ENCODE measurements around the gene ASTN2. TPM values are rescaled to one million over a fixed set of nuclear protein-coding genes. Genes with fewer than 3 reads are reported as not detected.

The ASTN2 gene
- total and polyA plus RNA-seq, 9 donors: 1.8 to 6.4 (median 3.2) TPM

DNA sequence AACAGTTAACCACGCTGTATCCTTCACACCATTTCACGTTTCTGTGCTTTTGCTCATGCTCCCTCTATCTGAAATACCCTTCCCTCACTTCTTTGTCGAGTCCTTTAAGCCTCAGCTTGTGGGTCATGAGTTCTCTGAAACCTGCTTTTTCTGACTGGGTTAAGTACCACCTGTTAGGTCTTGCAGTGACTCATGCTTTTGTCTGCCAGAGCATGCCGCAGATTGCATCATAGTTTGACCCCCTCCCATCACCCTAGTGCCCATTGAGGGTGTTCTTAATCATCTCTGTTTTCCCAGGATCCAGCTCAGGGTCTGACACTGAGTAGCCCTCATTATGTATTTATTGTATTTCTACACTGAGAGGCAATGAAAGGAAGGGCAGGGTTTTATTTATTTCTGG, 190.2 kb downstream of the ASTN2 start:
- no peaks in the 10 kb centered on the region for H3K36me3 ChIP-seq
- WGBS, 3 donors: 61 to 78% (median 65%) methylated on average over 4 of the region's 4 CpGs
- DNase-seq: no peak

DNA sequence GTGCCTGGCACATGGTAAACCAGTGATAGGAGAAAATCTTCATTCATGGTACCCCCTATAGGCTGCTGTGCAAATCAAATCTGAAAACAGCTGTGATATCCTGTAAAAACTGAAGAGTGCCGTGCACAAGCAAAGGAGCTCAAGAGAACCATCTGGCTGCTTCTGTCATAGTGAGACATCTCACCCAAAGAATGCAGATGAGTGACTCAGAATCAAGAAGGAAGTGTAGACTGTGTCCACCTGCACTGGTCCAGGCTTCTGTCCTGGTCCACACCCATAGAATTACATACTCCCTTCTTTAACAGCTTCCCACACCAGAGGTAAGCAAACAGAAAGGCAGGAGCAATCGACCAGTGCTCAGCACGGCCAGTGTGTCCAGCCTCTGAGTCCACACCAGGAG, 195.9 kb downstream of the ASTN2 start:
- no peak for DNase-seq
- no peak overlapping the region for H3K4me3 ChIP-seq
- no peaks in the 10 kb centered on the region for H3K27me3 ChIP-seq
- TF ChIP-seq, protein P1, sequence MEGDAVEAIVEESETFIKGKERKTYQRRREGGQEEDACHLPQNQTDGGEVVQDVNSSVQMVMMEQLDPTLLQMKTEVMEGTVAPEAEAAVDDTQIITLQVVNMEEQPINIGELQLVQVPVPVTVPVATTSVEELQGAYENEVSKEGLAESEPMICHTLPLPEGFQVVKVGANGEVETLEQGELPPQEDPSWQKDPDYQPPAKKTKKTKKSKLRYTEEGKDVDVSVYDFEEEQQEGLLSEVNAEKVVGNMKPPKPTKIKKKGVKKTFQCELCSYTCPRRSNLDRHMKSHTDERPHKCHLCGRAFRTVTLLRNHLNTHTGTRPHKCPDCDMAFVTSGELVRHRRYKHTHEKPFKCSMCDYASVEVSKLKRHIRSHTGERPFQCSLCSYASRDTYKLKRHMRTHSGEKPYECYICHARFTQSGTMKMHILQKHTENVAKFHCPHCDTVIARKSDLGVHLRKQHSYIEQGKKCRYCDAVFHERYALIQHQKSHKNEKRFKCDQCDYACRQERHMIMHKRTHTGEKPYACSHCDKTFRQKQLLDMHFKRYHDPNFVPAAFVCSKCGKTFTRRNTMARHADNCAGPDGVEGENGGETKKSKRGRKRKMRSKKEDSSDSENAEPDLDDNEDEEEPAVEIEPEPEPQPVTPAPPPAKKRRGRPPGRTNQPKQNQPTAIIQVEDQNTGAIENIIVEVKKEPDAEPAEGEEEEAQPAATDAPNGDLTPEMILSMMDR (IDR thresholded peaks at IDR 0.05): no peak
- TF ChIP-seq EP300 (IDR thresholded peaks at IDR 0.05) (no peak), POLR2A (IDR thresholded peaks at IDR 0.05) (no peak)
- no peaks in the 10 kb centered on the region for H3K36me3 ChIP-seq
- H3K9me3 ChIP-seq: no peaks in the 10 kb centered on the region
- no peak overlapping the region for H3K27ac ChIP-seq
- WGBS, 3 donors: 52 to 54% (median 54%) methylated on average over 3 of the region's 3 CpGs
- H3K4me1 ChIP-seq (ENCODE audit: insufficient read depth): no peaks in the 10 kb centered on the region
- intact Hi-C loops (cut with DNase I): no loop called here

More for the DNA sequence above, 190.2 kb downstream of the ASTN2 start:
- Histone ChIP-seq H3K4me1 (ENCODE audit: insufficient read depth) (no peaks in the 10 kb centered on the region), H3K27me3 (no peaks in the 10 kb centered on the region), H3K4me3 (no peak overlapping the region), H3K9me3 (no peaks in the 10 kb centered on the region), H3K27ac (no peak overlapping the region)
- TF ChIP-seq, protein P1 (IDR thresholded peaks at IDR 0.05): no peak
- TF ChIP-seq POLR2A (IDR thresholded peaks at IDR 0.05): no peak
- TF ChIP-seq EP300 (IDR thresholded peaks at IDR 0.05): no peak
- intact Hi-C loops (cut with DNase I): no loop called here

DNA sequence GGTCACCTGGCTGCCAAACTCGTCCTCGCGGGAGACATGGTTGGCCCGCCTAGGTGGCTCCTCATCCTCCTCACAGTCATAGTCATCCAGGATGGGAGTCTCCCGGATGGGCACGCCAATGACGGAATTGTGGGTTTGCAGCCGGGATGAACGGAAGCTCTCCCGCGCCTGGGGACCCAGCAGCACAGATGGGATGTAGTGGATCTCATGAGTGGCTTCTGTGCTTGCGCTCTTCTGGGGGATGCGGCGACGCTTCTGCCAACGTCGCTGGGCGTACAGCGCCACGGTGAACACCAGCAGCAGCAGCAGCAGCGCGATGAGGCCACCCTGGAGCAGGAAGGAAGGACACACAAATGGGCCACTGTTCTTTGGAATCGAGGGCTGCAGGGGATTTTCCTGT, 200.4 kb downstream of the ASTN2 start:
- 92 to 97% (median 95%) methylated on average over 23 of the region's 23 CpGs for WGBS, 3 donors
- no peak for TF ChIP-seq EP300 (IDR thresholded peaks at IDR 0.05)
- Histone ChIP-seq H3K9me3 (no peaks in the 10 kb centered on the region), H3K4me1 (ENCODE audit: insufficient read depth) (no peaks in the 10 kb centered on the region), H3K27me3 (no peaks in the 10 kb centered on the region), H3K27ac (no peak overlapping the region), H3K4me3 (no peak overlapping the region), H3K36me3 (no peaks in the 10 kb centered on the region)
- intact Hi-C loops (cut with DNase I): no loop called here
- DNase-seq: no peak

DNA sequence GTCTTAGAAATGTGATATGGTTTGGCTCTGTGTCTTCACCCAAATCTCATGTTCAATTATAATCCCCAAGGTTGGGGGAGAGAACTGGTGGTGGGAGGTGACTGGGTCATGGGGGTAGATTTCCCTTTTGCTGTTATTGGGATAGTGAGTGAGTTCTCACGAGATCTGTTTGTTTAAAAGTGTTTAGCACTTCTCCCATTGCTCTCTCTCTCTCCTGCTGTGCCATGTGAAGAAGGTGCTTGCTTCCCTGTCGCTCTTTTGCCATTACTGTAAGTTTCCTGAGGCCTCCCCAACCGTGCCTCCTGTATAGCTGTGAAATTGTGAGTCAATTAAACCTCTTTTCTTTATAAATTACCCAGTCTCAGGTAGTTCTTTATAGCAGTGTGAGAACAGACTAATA, 203.6 kb downstream of the ASTN2 start:
- WGBS, 3 donors: 29 to 39% (median 34%) methylated on average over 3 of the region's 3 CpGs
- H3K27ac ChIP-seq: no peak overlapping the region

DNA sequence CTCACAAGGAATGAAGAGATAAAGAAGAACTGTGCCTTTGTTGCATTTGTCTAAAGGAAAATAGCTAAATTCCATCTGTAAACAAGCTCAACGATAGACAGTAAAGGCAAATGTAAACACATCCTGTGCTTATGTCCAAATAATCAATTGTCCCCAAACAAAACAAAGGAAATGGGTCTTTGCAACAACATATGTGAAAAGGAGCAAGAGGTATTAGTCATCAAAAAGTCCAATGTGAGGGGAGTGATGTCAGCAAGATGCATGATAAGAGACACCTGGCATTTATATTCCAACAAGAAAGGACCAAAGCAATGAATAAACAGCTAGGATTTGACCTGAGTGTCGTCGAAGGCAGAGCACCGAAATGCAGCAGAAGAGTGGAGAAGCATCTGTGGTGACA, 209.1 kb downstream of the ASTN2 start:
- WGBS, 3 donors: 15 to 32% (median 25%) methylated on average over 4 of the region's 4 CpGs
- DNase-seq: no peak
- Histone ChIP-seq H3K4me3 (no peak overlapping the region), H3K4me1 (ENCODE audit: insufficient read depth) (no peaks in the 10 kb centered on the region), H3K9me3 (peaks cover 0 to 3% of the 10 kb centered on the region in 2 donors), H3K27ac (no peak overlapping the region), H3K27me3 (no peaks in the 10 kb centered on the region), H3K36me3 (no peaks in the 10 kb centered on the region)
- intact Hi-C loops (cut with DNase I): no loop called here
- no peak for TF ChIP-seq EP300 (IDR thresholded peaks at IDR 0.05)
- TF ChIP-seq, protein P1 (IDR thresholded peaks at IDR 0.05): no peak

More for the DNA sequence above, 203.6 kb downstream of the ASTN2 start:
- intact Hi-C loops (cut with DNase I): no loop called here
- Histone ChIP-seq H3K4me3 (no peak overlapping the region), H3K36me3 (no peaks in the 10 kb centered on the region), H3K27me3 (no peaks in the 10 kb centered on the region), H3K4me1 (ENCODE audit: insufficient read depth) (no peaks in the 10 kb centered on the region), H3K9me3 (no peaks in the 10 kb centered on the region)
- TF ChIP-seq, protein P1 (IDR thresholded peaks at IDR 0.05): no peak
- no peak for TF ChIP-seq EP300 (IDR thresholded peaks at IDR 0.05)
- TF ChIP-seq POLR2A (IDR thresholded peaks at IDR 0.05): no peak
- no peak for DNase-seq
